ENCODE results near the gene DGKK.
"Not testable (repeated sequence)": the region's sequence is repeated elsewhere in the genome, so short reads cannot be mapped to it uniquely, and the experiment has no call there.

DNA sequence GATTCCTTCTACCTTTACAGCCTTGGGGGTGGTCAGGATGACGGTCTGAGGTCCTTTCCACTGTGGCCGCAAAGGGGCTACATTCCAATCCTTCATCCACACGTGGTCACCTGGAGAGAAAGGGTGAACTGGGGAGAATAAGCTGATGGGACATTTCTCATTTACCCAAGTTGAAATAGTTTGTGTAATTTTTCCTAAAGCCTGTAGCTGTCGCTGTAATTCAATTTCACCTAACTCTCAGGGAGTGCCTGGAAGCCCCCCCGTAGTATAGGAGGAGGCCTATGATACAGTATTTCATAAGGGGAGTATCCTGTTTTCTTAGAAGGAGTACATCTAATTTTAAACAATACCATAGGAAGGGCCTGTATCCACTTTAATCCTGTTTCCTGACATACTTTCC is 138.0 kb downstream of the DGKK start:
- not testable (repeated sequence) for TF ChIP-seq POLR2A (IDR thresholded peaks at IDR 0.05; ENCODE audit: low read length); GATA1 (IDR thresholded peaks at IDR 0.05; ENCODE audit: low read depth, low read length)
